GM19438 (cell line): ENCODE measurements around the gene MT4.

Experiments
- ATAC-seq: cut with Tn5 transposase; IDR thresholded peaks from one replicate; pipeline ENCODE4 v1.9.1; 2021; ENCODE audit warnings: low read depth; ENCODE audit not compliant: unreplicated experiment

Gene MT4

GRCh38 chr16:56618138-56618537, 53.3 kb downstream of the MT4 start:
- ATAC-seq, result no peak
